Activated CD4-positive, CD25-positive, alpha-beta regulatory T cell treated with anti-CD3 and anti-CD28 coated beads, Interleukin-2, amount 50 U/mL, for 72 hours (primary cell): ENCODE results near the gene HMHB1.

Experiments
- DNase-seq: peaks from one replicate; pipeline ENCODE4 v3.0.0; 2021

The HMHB1 gene

GRCh38 chr5:143812085-143812705 is at the start of gene HMHB1:
TSS of gene HMHB1 (plus strand) at chr5:143812161.
- DNase-seq, result no peak

DNA sequence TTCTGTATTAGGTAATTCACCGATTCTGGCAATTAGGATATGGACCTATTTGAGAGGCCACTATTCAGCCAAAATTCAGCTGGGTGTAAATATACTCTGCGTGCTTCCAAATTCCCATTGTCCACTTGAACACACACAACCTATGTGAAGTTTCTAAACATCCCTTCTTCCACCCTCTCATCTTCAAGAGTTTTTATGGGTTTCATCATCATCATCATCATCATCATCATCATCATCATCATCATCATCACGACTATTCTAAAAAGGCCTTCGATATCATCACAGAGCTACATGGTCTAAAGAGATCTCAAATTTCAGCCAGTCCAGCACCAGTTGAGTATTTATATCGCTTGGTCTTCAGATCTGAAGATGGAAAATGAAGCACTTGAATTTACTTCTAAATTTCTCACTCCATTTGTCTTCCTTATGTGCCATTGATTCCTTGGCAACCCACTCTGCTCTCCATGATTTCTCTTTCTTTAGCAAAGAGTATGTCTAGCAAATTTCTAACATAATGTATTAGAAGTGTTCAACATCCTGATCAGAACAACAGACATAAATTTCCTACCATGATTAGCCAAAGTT is 49.2 kb upstream of the HMHB1 start:
- DNase-seq, result no peak

- no peak for DNase-seq
Observed at GRCh38 chr5:143767162-143767561, 44.8 kb upstream of the HMHB1 start.

DNA sequence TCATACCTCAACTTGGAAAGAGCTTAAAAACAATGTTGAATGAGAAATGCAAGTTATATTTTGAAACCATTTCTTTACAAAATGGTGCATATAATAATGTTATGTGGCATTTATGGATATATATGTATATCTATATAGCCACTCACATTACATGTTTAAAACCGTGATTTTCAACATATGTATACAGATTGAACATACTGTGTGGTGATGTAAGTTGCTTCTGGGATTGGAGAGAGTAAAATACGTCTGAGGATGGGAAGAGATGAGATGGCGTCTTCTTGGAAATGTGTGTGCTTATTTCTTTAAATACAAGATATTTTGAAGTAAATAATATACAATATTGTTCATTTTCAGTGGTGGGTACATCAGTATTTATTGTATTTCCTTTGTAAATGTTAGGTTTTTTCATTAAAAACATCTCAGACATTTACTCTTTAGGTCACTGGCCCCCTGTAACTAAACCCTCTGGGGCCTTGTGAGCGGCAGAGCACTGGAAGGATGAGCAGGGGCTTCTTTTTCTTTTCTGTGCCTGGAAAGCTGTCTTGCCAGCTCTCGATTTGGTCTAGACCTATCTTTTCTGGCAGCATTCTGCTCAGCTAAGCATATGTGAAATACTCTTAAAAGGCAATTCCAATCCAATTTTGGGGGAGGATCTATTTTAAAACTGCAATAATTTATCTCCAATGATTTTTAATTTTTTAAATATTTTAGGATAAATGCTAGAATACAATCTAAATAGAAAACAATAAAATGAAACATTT is 42.8 kb upstream of the HMHB1 start:
- no peak for DNase-seq

GRCh38 chr5:143770450-143770849 is 41.5 kb upstream of the HMHB1 start:
- DNase-seq, result no peak

- DNase-seq, result no peak
Observed at GRCh38 chr5:143771189-143771588, 40.8 kb upstream of the HMHB1 start.

DNA sequence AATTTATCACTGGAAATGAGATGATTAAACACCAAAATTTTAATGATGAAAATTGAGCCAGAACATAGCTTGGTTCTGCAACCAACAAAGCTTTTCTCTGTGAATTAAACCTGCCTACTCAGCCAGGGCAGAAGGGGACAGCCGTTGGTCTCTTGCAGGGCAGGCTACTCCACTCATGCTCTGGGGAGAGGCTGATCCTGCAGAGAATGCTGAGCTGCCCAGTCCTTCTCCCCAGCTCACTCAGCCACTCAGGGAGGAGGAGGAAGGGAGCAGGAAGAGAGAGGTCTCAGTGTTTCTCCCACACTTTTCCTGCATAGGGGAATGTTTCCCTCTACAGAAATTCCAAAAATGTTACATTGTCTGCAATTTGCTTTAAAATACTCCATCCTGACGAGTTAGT is 40.4 kb upstream of the HMHB1 start:
- DNase-seq, result no peak

- DNase-seq, result no peak
Observed at GRCh38 chr5:143772621-143773020, 39.3 kb upstream of the HMHB1 start.

DNA sequence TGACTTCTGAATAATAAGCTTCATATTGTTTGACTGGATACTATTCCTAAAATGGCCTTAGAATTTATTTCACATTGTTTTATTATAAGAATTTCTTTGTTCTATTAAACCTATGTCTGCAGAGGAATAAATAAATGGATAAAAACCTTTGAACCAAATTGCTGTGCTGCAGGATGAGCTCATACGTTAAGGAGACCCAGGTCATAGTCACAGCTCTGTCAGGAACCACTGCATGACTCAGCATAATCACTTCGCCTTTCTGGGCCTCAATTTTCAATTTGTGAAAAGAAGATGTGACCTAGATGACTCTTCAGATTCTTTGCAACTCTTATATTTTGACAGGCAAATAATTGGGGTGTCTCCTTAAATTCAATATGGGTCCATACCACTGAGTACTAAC is 36.7 kb upstream of the HMHB1 start:
- DNase-seq, result no peak

DNA sequence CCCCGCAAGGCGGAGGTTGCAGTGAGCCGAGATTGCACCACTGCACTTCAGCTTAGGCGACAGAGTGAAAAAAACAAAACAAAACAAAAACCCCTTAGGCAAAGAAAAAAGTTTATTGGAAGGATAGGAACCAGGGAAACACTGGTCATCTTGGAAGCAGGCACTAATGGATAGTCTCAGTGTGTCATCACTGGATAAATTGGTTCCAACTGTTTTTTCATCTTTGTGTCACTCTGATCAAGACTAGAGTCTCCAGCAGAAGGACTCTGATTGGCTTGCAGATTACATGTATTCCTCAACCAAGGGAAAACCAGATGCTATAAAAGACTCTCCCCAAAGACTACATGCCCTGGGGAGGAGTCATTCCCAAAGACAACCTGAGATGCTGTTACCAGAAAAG is 35.0 kb upstream of the HMHB1 start:
- no peak for DNase-seq

- no peak for DNase-seq
Observed at GRCh38 chr5:143779506-143779905, 32.5 kb upstream of the HMHB1 start.

DNA sequence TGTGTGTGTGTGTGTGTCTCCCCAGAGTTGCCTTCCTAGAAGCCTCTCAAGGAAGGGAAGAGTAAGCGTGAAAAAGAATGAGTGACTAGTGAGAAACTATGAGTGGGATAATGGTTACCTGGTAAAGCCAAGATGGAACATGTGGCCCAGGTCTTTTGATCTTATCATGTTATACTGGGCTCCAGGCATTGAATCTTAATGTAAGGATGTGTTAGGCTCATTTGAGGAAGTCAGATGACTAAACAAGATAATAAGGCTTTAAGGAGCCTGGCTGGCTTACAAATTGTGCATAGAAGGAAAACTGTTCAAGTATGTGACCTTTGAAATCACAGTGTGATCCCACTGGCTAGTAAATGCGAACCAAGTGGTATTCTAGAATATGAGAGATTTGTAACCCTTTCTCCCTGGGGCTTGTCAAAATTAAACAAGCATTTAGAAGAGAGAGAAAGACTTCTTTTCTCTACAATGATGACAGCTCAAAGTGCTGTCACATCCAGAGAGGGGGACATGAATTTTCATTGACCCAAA is 29.9 kb upstream of the HMHB1 start:
- no peak for DNase-seq

DNA sequence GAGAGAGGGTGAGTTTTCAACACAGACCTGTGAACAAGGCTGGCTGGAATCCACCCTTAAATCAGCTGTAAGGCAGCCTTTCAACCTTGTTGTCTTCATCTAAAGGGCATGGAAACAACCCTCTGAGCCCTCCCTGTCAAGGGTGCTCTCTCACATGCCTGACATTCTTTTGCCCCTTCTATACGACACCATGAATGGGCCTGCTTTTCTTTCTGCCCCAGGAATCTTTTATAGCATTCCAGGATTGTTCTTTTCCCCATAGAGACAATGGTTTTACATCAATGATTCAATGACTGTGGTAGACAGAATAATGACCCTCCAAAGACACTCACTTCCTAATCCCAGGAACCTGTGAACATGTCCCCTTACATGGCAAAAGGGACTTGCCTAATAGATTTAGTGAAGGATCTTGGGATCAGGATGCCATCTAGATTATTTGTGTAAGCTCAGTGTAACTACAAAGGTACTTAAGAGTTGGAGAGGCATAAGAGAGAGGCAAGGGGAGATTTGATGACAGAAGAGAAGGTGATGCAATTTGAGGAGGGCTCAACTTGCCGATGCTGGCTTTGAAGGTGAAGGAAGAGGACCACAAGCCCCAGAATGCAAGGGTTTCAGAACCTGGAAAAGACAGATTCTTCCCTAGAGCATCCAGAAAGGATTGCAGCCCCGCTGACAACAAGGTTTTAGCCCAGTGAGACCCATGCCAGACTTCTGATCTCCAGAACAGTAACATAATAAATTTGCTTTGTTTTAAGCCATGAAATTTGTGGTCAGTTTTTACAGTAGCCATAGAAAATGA is 29.2 kb upstream of the HMHB1 start:
- no peak for DNase-seq

GRCh38 chr5:143788401-143788800 is 23.6 kb upstream of the HMHB1 start:
- DNase-seq, result no peak

DNA sequence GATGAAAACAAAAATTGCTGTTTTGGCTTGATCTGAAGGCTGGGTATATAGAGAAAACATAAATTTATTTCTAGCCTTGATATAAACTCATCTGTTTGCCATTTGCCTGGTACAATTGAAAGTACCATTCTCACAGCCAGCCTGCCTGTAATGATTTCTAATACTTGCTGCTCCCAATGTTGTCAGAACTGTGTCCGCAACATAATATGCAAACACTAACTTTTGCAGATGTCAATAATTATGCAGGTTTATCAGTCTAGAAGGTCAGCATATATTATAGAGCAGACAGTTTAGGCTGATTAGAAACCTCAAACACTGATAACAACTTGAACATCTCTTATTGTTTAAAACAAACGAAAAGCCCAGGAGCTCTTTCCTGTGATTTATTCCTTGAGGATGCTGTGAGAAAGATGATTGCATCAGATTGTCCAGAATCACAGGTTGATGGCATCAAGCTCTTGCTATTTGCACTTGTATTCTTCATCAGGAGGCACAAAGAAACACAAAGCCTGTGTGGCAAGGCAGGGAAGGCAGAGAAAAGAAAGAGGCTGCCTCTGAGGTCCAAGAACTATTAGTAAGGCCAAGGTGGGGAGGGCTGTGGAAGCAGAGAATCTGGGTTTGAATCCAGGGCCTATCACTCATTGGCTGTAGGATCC is 21.4 kb upstream of the HMHB1 start:
- no peak for DNase-seq

- DNase-seq, result no peak
Observed at GRCh38 chr5:143791848-143792731, 19.9 kb upstream of the HMHB1 start.

- DNase-seq, result no peak
Observed at GRCh38 chr5:143793249-143793648, 18.7 kb upstream of the HMHB1 start.

- DNase-seq, result no peak
Observed at GRCh38 chr5:143796125-143796524, 15.8 kb upstream of the HMHB1 start.

GRCh38 chr5:143796753-143797152 is 15.2 kb upstream of the HMHB1 start:
- no peak for DNase-seq

GRCh38 chr5:143800715-143801114 is 11.2 kb upstream of the HMHB1 start:
- DNase-seq, result no peak

- no peak for DNase-seq
Observed at GRCh38 chr5:143801252-143801939, 10.6 kb upstream of the HMHB1 start.
